Stimulated activated CD4-positive, alpha-beta T cell treated with anti-CD3 and anti-CD28 coated beads, Interleukin-4, amount 100 ng/mL, for 1 hour (primary cell): ENCODE measurements around the gene NKX2-2.

Experiments
- DNase-seq: peaks from one replicate; pipeline ENCODE4 v3.0.0-alpha.2; 2020

NKX2-2 gene

DNA sequence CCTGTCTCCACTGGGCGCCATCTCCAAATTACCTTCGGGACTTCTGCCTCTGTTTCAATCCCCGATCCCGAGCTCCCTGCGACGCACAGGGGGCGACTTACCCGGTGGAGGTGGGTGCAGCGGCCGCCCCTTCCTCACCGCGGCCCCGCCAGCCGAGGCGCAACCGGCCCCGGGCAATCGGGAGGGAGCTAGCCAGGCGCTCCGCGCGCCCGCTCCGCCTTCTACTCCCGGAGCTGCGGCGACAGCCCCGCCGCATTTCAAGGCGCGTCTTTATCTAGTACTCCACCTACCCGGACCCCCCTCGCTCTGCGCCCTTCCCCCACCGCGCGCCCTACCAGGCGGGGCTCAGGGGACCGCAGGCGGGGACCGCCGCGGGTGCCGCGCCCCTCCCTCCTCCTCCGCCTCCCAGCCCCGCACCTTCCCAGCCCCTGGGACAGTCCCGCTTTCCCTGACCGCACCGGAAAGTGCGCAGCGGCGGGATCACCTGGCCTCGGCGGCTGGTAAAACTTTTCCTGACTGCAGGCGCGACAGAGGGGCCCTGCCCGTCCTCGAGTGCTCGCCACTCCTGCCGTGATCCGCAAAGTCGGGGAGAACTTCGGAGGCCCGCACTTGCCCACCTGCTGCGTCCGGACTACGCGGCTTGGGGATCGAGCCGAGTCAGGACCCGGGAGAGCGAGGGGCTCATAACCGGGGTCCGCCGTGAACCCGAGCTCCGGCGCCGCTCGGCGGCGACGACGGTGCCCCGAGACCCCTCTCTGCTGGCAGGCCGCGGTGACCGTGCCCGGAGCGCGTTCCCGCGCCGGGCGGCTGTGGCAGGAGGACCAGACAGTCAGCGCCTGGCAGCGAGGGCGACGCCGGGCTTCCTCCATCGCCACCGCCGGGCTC lies 8.0 kb upstream of the NKX2-2 start:
- DNase-seq, result no peak

DNA sequence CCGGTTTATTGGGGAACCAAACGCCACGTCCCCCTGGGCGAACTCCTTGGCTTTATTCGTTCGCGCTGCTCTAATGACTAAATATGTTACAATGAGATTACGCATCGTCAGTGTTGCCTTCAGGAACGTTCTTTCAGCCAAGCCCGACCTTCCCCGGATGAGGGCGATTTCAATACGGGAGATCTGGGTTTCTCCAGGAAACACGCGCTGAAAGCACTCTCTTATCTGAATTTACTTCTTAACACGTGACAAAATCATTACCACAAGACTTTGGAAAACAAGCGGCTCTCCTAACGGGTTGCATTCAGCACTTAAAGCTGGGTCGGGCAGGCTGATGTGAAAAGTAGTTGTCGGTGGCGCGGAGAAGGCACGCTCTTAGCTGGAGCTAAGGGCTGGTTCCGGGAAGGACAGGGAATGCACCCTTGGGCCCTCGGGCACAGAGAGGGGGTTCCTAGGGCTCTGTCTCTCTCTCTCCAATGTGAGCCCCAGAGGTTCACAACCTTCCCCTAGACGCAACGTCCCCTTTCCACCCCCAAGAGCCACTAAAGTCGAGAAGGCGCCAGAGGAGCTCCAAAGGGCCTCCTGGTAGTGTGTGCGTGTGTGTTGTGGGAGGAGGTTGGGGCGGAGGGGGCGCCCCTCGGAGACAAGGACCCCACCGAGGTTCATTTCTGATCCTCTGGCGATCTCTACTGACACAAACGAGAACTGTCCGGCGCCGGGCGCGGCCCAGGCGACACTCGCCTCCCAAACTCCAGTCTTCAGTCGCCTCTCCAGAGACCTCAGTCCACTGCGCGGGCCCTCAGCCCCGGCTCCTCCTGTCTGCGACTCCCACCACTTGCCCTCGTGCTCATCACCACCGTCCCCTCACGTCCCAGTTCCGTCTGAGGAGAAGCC lies 7.1 kb upstream of the NKX2-2 start:
- DNase-seq, result no peak

DNA sequence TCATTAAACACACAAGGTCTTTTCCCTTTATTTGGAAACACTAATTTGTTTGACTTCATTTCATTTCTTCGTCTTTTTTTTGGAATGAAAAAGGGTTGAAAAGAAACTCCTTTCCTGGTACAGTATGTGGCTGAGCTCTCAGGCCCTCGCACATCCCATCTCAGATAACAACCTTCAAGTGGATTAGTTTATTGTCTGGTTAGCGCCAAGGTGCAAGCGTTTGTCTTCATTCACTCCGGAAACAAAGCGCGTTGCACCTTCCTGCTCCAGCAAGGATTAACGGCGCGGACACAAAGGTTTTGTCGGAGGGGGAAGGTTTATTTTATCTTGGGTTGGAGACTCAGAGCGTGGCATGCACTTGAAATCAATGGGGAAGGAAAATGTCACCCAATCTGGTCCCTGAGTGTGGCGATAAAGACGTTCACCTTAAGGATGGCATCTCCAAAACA lies 5.3 kb upstream of the NKX2-2 start:
- no peak for DNase-seq

DNA sequence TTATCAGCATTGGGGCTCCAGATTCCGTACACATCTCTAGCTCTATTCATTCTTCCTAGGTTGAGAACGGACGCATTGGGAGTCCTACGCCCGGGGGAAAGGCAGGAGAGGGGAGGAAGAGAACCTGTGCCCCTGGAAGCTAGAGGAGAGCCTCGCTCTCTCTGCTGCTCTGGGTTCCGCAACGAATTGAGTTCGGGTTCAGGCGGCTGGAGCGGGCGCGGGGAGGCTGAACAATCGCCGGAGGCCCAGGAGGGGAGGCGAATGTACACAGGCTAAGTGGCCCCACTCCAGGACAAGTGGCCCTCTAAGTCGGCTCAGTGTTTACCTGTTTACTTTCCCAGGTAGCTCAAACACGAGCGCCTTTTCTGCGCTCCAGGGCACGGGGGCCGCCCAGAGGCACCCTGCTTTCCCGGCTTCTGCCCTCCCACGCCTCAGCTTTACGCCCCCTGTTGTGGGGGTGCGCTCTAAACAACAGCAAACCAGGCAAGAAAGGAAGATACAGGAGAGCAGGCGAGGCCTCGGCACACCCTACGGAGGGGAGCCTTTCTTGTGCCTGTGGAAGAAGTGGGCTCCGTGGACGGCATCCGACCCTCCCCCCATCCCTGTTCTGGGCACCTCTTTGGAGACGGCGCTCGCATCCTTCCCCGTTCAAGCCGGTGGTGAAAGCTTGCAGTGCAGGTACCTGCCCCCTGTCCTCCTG lies 4.6 kb upstream of the NKX2-2 start:
- no peak for DNase-seq

DNA sequence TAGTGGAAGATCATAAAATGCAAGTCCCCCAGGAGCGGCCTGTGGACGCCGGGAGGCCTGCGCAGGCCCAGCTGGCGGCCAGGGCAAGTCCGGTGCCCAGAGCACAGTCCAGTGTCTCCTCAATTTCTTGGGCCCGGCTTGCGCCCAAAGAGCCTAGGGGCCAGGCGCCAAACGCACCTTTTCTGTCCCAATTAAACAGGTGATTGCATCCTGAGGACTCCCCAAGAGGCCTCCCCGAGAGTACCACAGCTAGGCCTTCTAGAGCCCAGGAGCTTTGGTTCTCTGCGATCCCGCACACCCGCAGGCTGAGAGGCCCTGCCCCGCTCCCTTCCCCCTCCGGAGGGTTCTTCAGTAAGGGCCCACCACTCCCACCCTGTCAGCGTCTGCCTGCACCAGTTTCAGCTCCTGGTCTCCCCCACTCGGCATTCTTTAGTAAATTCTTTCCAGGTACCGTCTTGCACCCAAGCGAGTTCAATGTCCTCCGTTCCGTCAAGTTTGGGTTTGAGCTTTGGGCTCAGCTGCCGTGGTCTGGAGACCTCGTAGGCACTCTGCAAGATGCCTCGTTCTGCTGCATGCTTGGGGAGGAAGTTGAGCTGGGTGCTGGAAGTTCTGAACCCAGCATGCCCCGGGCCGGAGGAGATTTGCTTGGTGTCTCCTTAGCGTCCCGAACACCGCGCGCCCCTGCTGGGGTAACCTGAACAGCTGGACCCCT lies 3.9 kb upstream of the NKX2-2 start:
- DNase-seq, result no peak

DNA sequence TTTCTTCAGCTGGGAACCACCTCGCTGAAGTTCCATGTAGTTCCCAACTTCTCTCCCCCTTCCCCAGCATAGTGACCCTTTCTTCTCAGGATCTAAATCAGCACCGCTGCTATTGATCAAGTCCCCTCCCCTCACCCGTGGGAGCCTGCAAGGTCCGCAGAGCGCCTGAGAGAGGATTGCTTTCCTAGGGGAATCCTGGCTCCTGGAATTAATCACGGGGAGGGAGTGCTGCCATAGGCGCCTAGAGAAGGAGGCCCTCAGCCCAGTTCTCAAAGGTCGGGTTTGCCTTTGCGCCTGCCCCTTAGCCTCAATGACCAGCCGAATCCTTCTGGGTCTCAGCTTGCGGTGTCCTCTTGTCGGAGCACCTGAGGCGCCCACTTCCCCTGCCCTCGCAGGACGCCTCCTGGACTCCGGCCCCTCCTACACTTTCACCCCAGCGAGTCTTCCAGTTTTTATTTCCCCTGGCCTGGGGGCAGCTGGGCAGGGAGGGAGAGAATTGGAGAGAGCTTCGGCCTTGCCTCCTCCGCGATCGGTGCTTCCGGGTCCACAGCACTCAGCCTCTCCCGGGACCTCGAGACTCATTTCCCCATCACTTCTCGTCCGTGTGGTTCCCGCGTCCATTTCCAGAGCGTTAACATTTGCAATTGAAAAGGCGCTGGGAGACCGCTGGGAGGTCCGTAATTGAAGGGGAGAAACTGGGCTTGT lies 3.1 kb upstream of the NKX2-2 start:
- no peak for DNase-seq

DNA sequence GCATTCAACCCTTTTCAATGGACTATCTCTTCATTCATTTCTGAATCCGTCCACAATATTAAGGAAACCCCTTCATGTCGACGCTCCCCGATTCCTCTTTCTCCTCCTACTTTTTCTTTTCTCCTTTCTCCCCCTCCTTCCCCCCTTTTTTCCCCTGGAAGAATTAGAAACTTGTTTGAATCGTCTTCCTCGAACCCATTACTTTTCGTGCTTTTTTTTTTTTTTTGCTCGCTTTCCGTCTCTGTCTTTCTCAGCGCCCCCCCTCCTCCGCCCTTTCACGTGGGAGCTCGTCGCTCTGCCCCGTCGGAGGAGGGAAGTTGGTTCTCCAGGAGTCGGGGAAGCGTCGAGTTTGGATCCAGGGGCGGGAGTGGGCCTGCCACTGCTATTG lies 2.3 kb upstream of the NKX2-2 start:
- no peak for DNase-seq

DNA sequence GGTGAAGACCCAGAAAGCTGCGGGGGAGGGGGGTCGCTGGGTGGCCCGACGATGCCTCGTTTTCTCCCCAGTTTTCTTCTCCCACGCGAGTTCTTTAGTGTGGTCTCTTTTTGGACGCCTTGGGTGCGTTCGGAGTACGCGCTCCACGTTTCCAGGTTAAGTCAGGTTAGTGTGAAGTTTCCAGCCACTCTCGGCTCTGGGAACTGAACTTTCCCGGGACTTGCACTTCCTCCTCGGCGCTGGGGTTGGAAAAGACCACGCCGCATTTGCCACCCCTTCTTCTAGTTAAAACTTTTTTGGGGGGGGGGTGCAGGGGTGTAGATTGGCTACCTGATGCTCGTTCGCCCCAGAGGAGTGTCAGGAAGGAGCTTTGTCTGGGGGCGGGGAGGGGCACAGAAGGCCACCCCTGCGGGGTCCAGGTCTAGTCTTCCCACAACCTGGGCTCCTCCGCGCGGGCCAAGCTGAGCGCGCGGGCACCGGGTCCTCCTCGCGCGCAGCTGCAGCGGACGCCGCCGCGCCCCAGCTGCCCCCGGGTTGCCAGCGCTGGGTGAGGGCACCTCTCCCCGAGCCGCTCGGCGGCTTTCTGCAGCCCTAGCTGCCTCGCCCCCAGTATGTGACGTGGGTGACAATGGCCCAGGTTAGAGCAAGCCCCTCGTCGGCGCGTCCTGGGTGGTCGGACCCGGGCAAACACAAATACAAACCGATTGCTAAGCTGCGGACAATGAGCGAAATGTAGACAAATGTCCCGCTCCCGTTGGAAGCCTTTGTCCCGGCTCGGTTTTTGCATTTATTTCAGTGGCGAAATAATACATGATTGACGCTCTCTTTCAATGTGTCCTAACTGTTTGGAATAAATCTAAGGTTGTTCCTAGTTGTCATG lies 1.7 kb upstream of the NKX2-2 start:
- no peak for DNase-seq

DNA sequence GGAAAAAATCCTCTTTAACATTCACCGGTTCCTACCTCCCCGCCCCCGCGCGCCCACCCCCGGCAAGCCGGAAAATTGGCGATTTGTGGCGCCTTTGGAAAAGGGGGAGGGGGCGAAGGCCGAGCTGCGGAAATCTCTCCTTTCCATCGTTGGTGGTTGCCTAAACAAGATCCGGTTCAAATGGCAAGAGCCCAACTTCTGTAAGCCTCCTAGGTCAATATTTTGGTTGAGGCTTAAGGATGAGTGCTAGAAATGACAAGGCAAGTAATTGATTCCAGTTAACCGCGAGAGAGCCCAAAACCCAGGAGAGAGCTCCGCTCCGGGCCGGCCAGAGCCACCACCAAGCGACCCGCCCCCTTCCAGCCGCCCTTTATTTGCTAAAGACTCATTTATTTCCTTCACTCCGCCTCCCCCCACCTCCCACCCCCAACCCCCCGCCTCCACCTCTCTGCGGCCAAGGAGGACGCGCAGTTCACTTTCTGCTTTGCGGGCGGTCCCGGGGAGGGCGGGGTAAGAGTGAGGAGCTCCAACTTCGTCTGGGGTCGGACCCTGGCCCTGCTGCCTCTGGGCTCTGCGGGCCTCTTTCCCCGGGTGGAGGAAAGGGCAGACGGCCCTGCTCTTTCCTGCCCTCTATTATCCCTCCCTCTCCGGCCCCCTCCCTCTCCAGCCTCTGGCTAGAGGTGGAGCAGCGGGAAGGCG lies 838 bp upstream of the NKX2-2 start:
- DNase-seq, result no peak

DNA sequence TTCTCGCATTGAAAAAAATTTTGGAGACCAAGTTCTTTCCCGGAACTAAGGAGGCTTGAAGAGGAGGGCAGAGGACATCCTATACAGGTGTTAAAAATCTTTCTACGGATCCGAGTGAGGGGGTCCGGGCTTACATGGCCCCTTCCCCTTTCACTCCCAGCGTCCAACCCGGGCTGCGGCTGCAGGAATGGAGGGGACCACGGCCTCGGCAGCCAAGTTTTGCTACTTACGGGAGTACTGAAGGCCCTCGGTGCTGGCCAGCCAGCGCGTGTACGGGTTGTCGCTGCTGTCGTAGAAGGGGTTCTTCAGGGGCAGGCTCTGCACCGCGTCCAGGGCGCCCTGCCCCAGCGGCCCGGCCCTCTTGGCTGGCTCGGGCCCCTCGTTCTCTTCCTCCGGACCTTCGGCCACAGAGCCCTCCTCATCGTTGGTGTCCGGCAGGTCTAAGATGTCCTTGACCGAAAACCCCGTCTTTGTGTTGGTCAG lies 642 bp downstream of the NKX2-2 start:
- DNase-seq, result no peak

DNA sequence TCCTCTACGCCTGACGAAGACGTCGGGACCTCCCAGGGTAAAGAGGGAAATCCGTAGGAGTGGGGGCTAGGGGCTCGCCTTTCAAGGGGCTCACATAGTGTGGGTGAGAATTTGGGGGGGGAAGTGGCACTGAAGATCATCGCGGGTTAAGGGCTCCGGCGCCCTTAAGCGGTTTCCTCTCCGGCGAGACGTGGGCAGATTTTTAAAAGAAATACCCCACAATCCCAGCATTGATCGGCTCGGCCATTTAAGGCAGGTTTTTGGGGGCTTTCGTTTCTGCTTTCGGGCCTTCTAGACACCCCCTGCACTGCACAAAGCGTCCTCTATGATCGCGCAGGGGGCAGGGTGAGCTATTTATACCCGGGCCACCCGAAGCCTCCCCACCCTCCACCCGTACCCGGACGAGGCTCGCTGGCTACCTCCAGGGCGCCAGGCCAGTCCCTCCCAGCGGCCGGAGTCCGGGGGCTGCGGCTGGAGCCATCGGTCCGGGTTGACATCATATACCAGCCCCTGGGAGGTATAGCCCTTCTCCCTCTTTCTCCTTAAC lies 1.2 kb downstream of the NKX2-2 start:
- DNase-seq, result no peak

DNA sequence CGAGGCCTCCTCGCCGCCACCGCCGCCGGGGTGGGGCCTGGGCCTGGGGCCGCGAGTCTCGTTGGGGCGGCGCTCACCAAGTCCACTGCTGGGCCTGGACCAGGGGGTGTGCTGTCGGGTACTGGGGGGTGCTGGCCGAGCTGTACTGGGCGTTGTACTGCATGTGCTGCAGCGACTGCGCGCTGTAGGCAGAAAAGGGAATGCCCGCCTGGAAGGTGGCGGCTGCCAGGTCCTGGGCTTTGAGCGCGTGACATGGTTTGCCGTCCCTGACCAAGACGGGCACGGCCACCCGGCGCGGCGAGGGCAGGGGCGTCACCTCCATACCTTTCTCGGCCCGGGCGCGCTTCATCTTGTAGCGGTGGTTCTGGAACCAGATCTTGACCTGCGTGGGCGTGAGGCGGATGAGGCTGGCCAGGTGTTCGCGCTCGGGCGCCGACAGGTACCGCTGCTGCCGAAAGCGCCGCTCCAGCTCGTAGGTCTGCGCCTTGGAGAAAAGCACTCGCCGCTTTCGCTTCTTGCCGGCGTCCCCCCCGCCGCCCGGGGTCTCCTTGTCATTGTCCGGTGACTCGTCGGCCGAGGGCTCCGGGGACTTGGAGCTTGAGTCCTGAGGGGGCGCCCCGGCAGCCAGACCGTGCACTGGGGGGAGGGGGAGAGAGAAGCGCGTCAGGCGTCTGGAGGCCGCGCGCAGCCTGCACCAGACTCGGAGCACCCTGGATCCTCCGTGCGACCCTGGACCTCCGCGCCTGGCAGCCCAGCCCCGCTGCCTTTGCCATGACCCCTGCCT lies 1.8 kb downstream of the NKX2-2 start:
- no peak for DNase-seq

DNA sequence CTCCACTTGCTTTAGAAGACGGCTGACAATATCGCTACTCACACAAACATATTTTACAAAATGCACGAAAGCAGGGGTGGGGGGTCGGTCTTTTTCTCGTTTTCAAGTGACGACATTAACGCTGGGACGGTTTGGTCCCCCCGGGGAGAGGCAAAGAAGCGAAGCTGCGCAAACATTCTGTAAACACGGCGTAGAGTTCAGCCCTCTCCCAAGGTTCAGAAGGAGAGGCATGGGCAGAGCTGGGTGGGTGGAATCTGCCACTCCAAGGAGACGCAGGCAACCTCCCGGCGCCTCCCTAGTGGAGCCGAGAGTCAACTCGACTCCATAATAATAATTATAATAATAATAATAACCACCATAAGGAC lies 2.4 kb downstream of the NKX2-2 start:
- DNase-seq, result no peak

DNA sequence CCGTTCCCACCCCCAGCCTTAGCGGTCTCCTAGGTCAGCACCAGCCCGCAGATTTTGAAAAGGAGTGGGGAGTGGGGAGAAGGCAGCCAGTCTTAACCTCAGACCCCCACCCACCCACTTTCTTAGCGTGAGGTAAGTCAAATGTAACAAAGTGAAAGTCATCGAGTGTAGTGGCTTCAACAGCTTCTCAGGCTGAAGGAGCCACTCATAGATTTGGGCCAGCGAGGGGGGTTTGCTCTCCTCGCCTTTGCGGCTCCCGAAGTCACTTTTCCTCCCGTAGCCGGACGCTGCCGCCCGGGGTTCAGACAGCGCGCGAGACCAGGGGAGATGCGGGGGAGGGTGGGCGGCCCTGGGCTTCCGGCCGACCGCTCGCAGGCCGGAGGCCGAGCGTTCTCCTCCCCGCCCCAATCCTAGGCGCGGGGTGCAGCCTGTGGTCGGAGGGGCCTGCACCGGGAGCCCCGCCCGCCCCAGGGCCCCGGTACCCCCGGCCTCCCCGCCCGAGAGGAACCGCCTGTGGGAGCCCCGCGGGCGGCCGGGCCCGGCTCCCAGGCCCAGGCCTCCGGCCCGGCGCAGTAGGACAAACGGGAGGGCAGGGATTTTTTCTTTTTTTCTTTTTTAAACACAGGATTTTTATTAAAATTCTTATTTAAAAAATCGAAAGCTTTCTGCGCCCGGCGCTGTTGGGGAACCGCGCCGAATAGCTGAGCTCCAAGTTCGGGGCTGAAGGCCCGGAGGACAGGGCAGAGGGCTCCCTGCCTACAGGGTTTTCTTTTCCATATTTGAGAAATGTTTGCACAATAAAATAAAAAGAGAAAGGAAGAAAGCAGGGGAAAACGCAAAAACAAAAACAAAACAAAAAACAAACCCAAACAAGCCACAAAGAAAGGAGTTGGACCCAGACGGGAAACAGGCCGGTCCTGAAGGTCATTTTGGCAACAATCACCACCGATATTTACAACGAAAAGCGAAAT lies 3.2 kb downstream of the NKX2-2 start:
- DNase-seq, result no peak

DNA sequence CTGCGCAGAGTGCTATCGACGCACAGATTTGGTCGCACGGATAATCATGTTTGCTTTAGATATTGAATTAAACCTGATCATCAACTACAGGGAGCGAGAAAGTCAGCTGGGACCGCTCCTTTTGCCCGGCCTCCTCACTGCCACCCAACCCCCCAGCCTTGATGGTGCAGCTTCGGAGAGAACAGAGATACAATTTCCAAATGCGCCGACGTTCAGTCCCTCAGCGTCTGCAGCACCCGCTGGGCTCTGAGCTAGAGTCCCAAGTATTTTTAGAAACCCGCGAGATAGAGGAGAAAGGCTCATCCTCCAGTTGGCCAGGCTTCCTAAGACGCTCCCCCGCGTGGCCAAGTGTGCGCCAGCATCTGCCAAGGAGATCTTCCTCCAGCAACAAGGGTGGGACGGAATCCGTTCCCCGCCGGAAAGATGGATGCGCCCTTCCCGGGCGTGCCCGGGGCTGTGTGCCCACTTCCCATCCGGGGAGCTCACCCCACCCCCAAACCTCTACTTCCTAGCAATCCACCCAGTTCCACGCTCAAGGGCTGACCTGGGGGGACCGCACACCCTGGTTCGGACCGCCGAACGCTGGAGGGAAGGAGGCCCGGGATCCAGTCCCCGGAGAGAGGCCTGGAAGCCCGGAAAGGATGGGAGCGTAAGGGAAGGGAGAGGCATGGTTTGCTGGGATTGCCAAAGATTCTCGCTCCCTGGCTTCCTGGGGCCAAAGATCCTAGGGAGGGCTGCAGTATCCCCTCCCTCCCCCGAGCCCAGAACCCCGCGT lies 4.1 kb downstream of the NKX2-2 start:
- no peak for DNase-seq

DNA sequence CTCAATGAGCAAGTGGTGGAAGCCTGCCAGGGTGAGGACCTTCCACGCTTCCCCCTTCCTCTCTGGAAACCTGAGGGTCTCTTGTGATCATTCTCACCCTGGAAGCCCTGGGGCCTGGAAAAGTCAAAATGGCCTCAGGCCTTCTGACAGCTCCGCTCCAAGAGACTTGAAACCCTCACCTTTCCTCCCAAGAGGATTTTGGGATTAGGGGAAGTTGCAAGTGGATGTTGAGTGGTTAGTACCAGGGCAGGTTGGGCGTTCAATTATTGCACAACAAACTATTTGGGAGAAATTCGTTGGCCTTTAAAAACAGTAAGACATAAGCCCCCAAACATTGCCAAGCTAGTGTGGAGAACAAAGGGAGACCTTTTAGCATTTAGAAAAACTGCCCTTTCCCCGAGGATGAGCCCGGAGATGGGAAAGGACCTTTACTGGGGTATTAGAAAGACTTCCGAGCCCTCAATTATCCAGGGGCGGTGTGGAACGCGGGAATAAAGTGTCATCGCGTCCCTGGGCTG lies 4.7 kb downstream of the NKX2-2 start:
- DNase-seq, result no peak
